ENCODE results near the gene ACOT11.

DNA sequence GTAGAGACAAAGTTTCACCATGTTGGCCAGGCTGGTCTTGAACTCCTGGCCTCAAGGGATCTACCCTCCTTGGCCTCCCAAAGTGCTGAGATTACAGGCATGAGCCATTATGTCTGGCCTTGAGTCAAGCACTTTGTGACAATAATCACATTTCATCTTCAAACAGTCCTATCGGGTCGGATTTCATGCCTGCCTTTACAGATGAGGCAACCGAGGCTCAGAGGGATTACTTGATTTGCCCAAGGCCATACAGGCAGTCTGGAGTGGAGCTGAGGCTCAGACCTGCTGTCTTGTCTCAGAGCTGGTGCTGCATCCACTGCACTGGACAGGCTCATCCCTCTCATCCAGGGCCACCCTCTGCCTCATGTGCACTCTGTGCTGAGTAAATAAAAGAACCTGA, 48.7 kb downstream of the ACOT11 start:
- TF ChIP-seq ZFP30 (CRISPR knock-in tag; IDR thresholded peaks at IDR 0.05): no peak
- TF ChIP-seq ARNTL (CRISPR knock-in tag; IDR thresholded peaks at IDR 0.05; ENCODE audit: borderline replicate concordance, low read depth): no peak
- TF ChIP-seq, protein P1, sequence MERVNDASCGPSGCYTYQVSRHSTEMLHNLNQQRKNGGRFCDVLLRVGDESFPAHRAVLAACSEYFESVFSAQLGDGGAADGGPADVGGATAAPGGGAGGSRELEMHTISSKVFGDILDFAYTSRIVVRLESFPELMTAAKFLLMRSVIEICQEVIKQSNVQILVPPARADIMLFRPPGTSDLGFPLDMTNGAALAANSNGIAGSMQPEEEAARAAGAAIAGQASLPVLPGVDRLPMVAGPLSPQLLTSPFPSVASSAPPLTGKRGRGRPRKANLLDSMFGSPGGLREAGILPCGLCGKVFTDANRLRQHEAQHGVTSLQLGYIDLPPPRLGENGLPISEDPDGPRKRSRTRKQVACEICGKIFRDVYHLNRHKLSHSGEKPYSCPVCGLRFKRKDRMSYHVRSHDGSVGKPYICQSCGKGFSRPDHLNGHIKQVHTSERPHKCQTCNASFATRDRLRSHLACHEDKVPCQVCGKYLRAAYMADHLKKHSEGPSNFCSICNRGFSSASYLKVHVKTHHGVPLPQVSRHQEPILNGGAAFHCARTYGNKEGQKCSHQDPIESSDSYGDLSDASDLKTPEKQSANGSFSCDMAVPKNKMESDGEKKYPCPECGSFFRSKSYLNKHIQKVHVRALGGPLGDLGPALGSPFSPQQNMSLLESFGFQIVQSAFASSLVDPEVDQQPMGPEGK (CRISPR knock-in tag; IDR thresholded peaks at IDR 0.05; ENCODE audit: borderline replicate concordance): no peak
- no peak for TF ChIP-seq ZFP3 (CRISPR knock-in tag; IDR thresholded peaks at IDR 0.05)
- no peak for TF ChIP-seq TCF4 (CRISPR knock-in tag; IDR thresholded peaks at IDR 0.05; ENCODE audit: borderline replicate concordance)
- no peak for TF ChIP-seq ZNF8 (CRISPR knock-in tag; IDR thresholded peaks at IDR 0.05)
- TF ChIP-seq SNAI2 (CRISPR knock-in tag; IDR thresholded peaks at IDR 0.05): no peak
- TF ChIP-seq, protein P2, sequence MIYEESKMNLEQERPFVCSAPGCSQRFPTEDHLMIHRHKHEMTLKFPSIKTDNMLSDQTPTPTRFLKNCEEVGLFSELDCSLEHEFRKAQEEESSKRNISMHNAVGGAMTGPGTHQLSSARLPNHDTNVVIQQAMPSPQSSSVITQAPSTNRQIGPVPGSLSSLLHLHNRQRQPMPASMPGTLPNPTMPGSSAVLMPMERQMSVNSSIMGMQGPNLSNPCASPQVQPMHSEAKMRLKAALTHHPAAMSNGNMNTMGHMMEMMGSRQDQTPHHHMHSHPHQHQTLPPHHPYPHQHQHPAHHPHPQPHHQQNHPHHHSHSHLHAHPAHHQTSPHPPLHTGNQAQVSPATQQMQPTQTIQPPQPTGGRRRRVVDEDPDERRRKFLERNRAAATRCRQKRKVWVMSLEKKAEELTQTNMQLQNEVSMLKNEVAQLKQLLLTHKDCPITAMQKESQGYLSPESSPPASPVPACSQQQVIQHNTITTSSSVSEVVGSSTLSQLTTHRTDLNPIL (CRISPR knock-in tag; IDR thresholded peaks at IDR 0.05; ENCODE audit: low read depth): no peak
- TF ChIP-seq ZNF565 (CRISPR knock-in tag; conservative IDR thresholded peaks at IDR 0.05; ENCODE audit: low read depth): no peak
- no peak for TF ChIP-seq TOX (CRISPR knock-in tag; IDR thresholded peaks at IDR 0.05; ENCODE audit: borderline replicate concordance)
